GM12873 (cell line): ENCODE measurements around the gene MYLK2.

Experiments used
- CTCF ChIP-seq: IDR thresholded peaks from 2 replicates; pipeline ENCODE4 v1.5.1; 2012; ENCODE audit warnings: low read depth, mild to moderate bottlenecking, moderate library complexity, low read length, control low read depth; ENCODE audit not compliant: insufficient read depth; ENCODE audit errors: missing control alignments

The MYLK2 gene

GRCh38 chr20:31838646-31839292 lies 19.6 kb downstream of the MYLK2 start:
- TF ChIP-seq CTCF: no peak

- TF ChIP-seq CTCF: no peak
Measured at GRCh38 chr20:31839782-31840487, 20.8 kb downstream of the MYLK2 start.

- TF ChIP-seq CTCF: no peak
Measured at GRCh38 chr20:31840906-31841816, 22.0 kb downstream of the MYLK2 start.

- no peak for TF ChIP-seq CTCF
Measured at GRCh38 chr20:31841928-31842327, 22.8 kb downstream of the MYLK2 start.

- TF ChIP-seq CTCF: no peak
Measured at GRCh38 chr20:31842471-31843157, 23.5 kb downstream of the MYLK2 start.

GRCh38 chr20:31843288-31843687 lies 24.1 kb downstream of the MYLK2 start:
- no peak for TF ChIP-seq CTCF
